SH-SY5Y (cell line): Measurements from ENCODE around the gene SYCP1.

Experiments used
- GATA2 ChIP-seq: IDR thresholded peaks from 2 replicates; pipeline ENCODE4 v1.6.1; 2011; ENCODE audit warnings: mild to moderate bottlenecking, low read depth, low read length
- GATA3 ChIP-seq: IDR thresholded peaks from 2 replicates; pipeline ENCODE4 v1.6.1; 2011; ENCODE audit warnings: low read depth, mild to moderate bottlenecking, low read length, moderate library complexity

DNA sequence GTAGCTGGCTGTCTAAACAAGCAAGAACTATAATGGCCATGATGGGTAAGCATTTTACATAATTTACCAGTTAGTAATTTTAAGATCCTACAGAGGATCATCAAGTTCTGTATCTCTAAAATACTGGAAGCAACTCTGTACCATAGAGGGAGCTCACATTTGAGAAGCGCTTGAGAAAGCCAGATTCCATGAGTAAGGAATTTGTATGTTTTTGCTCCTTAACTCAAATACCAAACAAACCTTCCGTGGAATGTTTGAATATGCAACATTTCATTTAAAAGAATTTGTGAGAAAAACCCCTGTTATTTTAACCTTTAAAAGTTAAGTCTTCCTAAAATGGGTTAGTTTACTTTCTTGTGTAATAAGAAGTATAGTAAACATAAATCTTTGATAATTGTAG lies 176.9 kb downstream of the SYCP1 start:
- TF ChIP-seq GATA2 (no peak), GATA3 (no peak)
